GM12873 (cell line): ENCODE measurements around the gene RTL5.

ENCODE experiments used
- TF ChIP-seq, protein P1 (sequence below): IDR thresholded peaks from 2 replicates; pipeline ENCODE4 v1.5.1; 2012; ENCODE audit warnings: low read depth, mild to moderate bottlenecking, moderate library complexity, low read length, control low read depth; ENCODE audit not compliant: insufficient read depth; ENCODE audit errors: missing control alignments

Gene RTL5

DNA sequence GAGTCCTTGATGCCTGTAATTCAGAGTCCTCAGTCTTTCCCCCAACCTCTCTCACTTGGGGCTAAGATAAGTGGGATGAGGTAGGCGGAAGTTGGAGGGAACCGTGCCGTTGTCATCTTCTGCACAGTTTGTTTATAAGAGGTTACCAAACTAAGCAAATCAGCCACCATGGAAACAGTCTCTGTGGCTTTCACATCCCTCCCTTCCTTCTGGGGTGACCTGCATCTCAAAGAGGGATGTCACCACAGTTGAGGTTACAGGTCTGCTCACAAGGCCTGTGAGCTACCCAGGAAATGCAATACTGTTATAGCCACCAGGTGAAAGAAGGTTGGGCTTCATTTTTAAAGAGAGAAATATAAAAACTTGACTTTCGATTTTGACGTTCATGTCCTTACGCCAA lies 26.3 kb downstream of the RTL5 start:
- TF ChIP-seq, protein P1, sequence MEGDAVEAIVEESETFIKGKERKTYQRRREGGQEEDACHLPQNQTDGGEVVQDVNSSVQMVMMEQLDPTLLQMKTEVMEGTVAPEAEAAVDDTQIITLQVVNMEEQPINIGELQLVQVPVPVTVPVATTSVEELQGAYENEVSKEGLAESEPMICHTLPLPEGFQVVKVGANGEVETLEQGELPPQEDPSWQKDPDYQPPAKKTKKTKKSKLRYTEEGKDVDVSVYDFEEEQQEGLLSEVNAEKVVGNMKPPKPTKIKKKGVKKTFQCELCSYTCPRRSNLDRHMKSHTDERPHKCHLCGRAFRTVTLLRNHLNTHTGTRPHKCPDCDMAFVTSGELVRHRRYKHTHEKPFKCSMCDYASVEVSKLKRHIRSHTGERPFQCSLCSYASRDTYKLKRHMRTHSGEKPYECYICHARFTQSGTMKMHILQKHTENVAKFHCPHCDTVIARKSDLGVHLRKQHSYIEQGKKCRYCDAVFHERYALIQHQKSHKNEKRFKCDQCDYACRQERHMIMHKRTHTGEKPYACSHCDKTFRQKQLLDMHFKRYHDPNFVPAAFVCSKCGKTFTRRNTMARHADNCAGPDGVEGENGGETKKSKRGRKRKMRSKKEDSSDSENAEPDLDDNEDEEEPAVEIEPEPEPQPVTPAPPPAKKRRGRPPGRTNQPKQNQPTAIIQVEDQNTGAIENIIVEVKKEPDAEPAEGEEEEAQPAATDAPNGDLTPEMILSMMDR = peak; percentile 25

DNA sequence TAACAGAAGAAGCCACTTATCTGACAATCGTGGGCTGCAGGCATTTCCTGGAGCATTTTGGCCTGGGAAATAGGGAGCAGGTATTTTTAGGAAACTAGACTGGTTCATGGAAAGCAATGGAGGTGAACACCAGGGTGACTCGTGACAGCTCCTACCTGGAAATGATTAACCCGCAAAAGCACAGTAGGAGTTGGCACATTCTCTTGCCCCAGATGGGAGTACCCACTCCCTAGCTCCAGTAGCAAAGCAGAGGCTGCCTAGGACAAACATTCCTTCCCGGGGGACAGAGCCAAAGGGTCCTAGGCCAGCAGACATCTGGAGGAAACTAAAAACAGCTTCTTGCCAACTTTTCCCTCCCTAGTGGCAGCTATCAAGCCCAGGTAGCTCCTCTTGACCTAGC lies 29.0 kb downstream of the RTL5 start:
- TF ChIP-seq, protein P1 = no peak

DNA sequence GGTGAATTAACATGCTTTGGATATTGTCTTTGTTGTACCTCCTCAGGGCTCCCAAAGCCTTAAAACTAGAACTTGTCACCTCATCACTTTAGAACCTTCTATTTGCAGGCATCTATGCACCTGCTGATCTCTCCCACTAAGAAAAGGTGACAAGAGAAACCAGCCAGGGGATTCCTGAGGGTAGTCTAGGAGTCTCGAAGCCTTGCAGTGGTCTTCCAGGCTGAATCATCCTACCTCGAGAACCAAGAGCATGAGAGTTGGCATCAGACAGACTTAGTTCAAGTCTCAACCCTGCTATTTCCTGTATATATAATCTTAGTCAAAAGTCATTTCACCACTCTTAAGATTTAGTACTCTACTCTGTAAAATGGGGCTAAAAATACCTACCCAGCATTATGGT lies 29.6 kb downstream of the RTL5 start:
- TF ChIP-seq, protein P1 = no peak

DNA sequence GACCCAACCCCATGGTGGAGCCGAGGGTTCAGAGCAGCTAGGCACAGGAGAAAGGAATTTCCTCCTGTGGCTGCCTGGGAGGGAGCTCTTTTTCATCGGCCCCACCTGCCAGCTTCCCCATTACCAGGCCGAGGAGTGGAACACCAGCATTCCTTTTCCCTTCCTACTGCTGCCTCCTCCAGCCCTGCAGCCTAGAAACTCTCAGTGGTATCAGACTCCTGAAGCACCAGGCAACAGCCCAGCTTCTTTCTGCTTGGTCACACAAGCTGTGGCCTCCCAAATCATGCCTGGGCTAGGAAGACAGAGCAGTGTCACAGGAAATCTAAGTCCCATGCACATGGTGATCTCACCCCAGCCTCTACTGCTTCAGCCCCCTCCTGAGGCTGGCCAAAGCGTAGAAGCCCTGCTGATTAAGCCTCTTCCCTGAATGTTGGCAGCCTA lies 30.1 kb downstream of the RTL5 start:
- TF ChIP-seq, protein P1 = no peak

DNA sequence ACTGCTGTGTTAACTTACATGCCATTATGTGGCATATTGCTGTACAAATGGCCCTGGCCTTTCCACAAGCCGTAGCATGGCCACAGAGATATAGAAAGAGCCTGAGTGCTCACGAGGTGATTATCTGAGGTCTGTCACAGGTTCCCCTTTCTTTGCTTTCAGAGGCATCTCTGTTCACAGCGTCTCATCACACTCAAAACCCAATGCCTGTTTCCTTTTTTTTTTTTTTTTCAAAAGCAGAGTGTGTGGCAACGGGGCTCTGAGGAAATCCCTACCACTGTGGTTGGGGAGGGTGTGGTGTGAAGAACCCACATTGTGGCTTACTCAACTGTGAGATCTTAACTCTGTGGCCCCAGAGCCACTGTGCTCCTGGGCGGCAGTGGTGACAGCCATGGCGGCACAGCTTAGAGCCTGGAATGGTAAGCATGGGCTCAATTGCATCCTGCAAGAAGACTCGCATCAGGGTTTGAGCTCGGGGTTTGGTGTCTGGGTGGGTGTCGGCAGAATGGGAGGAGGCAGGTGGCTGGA lies 30.8 kb downstream of the RTL5 start:
- TF ChIP-seq, protein P1 = no peak

DNA sequence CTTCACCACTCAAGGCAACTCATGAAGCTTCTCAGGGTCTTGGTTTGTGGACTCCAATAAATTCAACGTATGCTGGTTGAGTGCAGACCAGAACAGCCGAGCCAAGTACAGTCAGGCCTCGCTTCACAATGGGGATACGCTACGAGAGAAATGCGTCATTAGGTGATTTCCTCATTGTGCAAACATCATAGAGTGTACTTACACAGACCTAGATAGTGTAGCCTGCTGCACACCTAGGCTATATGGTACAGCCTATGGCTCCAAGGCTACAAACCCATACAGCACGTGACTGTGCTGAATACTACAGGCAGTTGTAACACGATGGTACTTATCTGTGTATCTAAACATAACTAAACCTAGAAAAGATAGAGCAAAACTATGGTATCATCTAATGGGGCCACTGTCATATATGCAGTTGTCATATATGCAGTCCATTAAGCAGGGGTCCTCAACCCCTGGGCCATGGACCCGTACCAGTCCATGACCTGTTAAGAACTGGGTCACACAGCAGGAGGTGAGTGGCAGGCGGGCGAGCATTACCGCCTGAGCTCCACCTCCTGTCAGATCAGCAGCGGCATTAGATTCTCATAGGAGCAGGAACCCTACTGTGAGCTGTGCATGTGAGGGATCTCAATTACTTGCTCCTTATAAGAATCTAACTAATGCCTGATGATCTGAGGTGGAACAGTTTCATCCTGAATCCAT lies 31.5 kb downstream of the RTL5 start:
- TF ChIP-seq, protein P1 = no peak

DNA sequence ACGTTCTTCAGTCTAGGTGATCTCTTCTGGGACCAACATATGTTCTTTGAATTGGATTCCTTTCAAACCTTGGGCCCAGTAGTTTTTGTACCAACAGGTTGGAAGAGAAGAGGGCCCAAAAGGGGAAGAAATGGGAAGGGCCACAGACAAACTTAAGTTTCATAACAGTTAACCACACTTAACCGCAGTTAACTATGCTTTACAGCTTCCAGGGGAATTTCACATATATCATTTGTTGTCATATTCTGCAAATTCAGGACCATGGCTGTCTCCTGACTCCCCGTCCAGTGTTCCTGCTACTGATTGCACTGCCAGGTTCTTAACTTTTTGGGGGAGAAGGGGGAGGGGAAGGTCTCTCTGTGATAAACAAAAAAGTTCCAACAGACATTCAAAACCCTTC lies 34.6 kb downstream of the RTL5 start:
- TF ChIP-seq, protein P1 = no peak
